Activated T-helper 2 cell treated with anti-CD3 and anti-CD28 coated beads, Interferon-gamma antibody, Interleukin-2, Interleukin-4, amounts not matched to agents 10 μg/mL and 5 μg/mL and 100 μg/mL, durations not matched to agents 14 hours and 24 hours and 36 hours (primary cell): ENCODE results near the gene TAB2. TPM values are rescaled to one million over a fixed set of nuclear protein-coding genes. Genes with fewer than 3 reads are reported as not detected.
"Not testable (repeated sequence)": the region's sequence is repeated elsewhere in the genome, so short reads cannot be mapped to it uniquely, and the experiment has no call there.

ENCODE experiments used
- DNase-seq: peaks from one replicate; pipeline ENCODE4 v3.0.0; 2021; ENCODE audit warnings: low spot score
- H3K27ac Mint-ChIP-seq: one replicate; pipeline ENCODE4 v1.8.0; 2021; ENCODE audit warnings: mixed read lengths
- H3K27me3 Mint-ChIP-seq: one replicate; pipeline ENCODE4 v1.8.0; 2021; ENCODE audit warnings: low read depth, mixed read lengths
- H3K36me3 Mint-ChIP-seq: one replicate; pipeline ENCODE4 v1.8.0; 2021; ENCODE audit warnings: low read depth, mixed read lengths
- H3K4me1 Mint-ChIP-seq: one replicate; pipeline ENCODE4 v1.8.0; 2021; ENCODE audit warnings: low read depth, mixed read lengths
- H3K4me3 Mint-ChIP-seq: one replicate; pipeline ENCODE4 v1.8.0; 2021; ENCODE audit warnings: low read depth, mild to moderate bottlenecking, moderate library complexity, mixed read lengths
- H3K9me3 Mint-ChIP-seq: one replicate; pipeline ENCODE4 v1.8.0; 2021; ENCODE audit warnings: mixed read lengths
- intact Hi-C: fragments of 100-400 bp; cut with micrococcal nuclease; formaldehyde crosslinking; loops from one replicate; pipeline ENCODE4 v1.15.1; 2023
- total RNA-seq: library from RNA; stranded (reverse); gene quantifications from 2 replicates; pipeline ENCODE4 v1.2.3, GENCODE V29; 2022

TAB2 gene
- total RNA-seq, 1 donor from 2014 or later: 110 TPM

GRCh38 chr6:149342525-149342924, 25.0 kb downstream of the TAB2 start:
- peak overlapping the region; percentile 85 for H3K27ac Mint-ChIP-seq
- H3K27me3 Mint-ChIP-seq: no peaks in the 10 kb centered on the region
- peaks cover 9% of the 10 kb centered on the region for H3K9me3 Mint-ChIP-seq
- H3K4me3 Mint-ChIP-seq: peak overlapping the region; percentile 35
- H3K36me3 Mint-ChIP-seq: peaks cover 67% of the 10 kb centered on the region
- intact Hi-C loops: loop anchor here (2.0 kb wide), 1 partner anchor 22 kb away; no protein-coding TSS in a partner anchor
- DNase-seq: no peak
- peaks cover 64% of the 10 kb centered on the region for H3K4me1 Mint-ChIP-seq

GRCh38 chr6:149343501-149343900, 26.0 kb downstream of the TAB2 start:
- peaks cover 5% of the 10 kb centered on the region for H3K9me3 Mint-ChIP-seq
- H3K36me3 Mint-ChIP-seq: peaks cover 64% of the 10 kb centered on the region
- intact Hi-C loops: loop anchor here (2.0 kb wide), 1 partner anchor 21 kb away; no protein-coding TSS in a partner anchor

GRCh38 chr6:149346078-149346477, 28.6 kb downstream of the TAB2 start:
- Mint-ChIP-seq H3K4me3 (no peak overlapping the region), H3K36me3 (peaks cover 67% of the 10 kb centered on the region), H3K9me3 (no peaks in the 10 kb centered on the region), H3K27me3 (no peaks in the 10 kb centered on the region), H3K4me1 (peaks cover 50% of the 10 kb centered on the region), H3K27ac (peak overlapping the region; percentile 35)
- DNase-seq: no peak
- intact Hi-C loops: no loop called here

More at GRCh38 chr6:149343501-149343900, 26.0 kb downstream of the TAB2 start:
- Mint-ChIP-seq H3K4me3 (no peak overlapping the region), H3K27me3 (no peaks in the 10 kb centered on the region), H3K4me1 (peaks cover 59% of the 10 kb centered on the region), H3K27ac (no peak overlapping the region)
- no peak for DNase-seq

GRCh38 chr6:149347067-149347466, 29.6 kb downstream of the TAB2 start:
- Mint-ChIP-seq H3K9me3 (no peaks in the 10 kb centered on the region), H3K36me3 (peaks cover 64% of the 10 kb centered on the region)
- intact Hi-C loops: no loop called here

GRCh38 chr6:149349279-149349678, 31.8 kb downstream of the TAB2 start:
- H3K27me3 Mint-ChIP-seq, H3K4me3 Mint-ChIP-seq, intact Hi-C loops, DNase-seq, H3K9me3 Mint-ChIP-seq: not testable (repeated sequence)
- H3K36me3 Mint-ChIP-seq: peaks cover 61% of the 10 kb centered on the region
- H3K27ac Mint-ChIP-seq: peak overlapping the region; percentile 55
- peaks cover 44% of the 10 kb centered on the region for H3K4me1 Mint-ChIP-seq

More at GRCh38 chr6:149347067-149347466, 29.6 kb downstream of the TAB2 start:
- no peaks in the 10 kb centered on the region for H3K27me3 Mint-ChIP-seq
- H3K27ac Mint-ChIP-seq: no peak overlapping the region
- no peak for DNase-seq
- peaks cover 43% of the 10 kb centered on the region for H3K4me1 Mint-ChIP-seq
- H3K4me3 Mint-ChIP-seq: no peak overlapping the region

GRCh38 chr6:149354009-149354408, 36.5 kb downstream of the TAB2 start:
- intact Hi-C loops: no loop called here
- Mint-ChIP-seq H3K27ac (no peak overlapping the region), H3K27me3 (no peaks in the 10 kb centered on the region), H3K4me1 (peaks cover 51% of the 10 kb centered on the region), H3K9me3 (no peaks in the 10 kb centered on the region), H3K36me3 (peaks cover 57% of the 10 kb centered on the region), H3K4me3 (no peak overlapping the region)
- no peak for DNase-seq

- H3K4me3 Mint-ChIP-seq: no peak overlapping the region
- no peaks in the 10 kb centered on the region for H3K9me3 Mint-ChIP-seq
- no peak overlapping the region for H3K27ac Mint-ChIP-seq
- no peaks in the 10 kb centered on the region for H3K27me3 Mint-ChIP-seq
- peaks cover 56% of the 10 kb centered on the region for H3K4me1 Mint-ChIP-seq
- no peak for DNase-seq
- H3K36me3 Mint-ChIP-seq: peaks cover 63% of the 10 kb centered on the region
- intact Hi-C loops: loop anchor here (5.0 kb wide), 1 partner anchor 36 kb away; no protein-coding TSS in a partner anchor
Measured at GRCh38 chr6:149356081-149356750, 38.7 kb downstream of the TAB2 start.

- H3K9me3 Mint-ChIP-seq: no peaks in the 10 kb centered on the region
- no peak overlapping the region for H3K4me3 Mint-ChIP-seq
- intact Hi-C loops: loop anchor here (5.0 kb wide), 1 partner anchor 34 kb away; no protein-coding TSS in a partner anchor
- H3K36me3 Mint-ChIP-seq: peaks cover 72% of the 10 kb centered on the region
- H3K27ac Mint-ChIP-seq: peak overlapping the region; percentile 31
- H3K27me3 Mint-ChIP-seq: no peaks in the 10 kb centered on the region
- H3K4me1 Mint-ChIP-seq: peaks cover 65% of the 10 kb centered on the region
- DNase-seq: no peak
Measured at GRCh38 chr6:149357726-149358538, 40.4 kb downstream of the TAB2 start.

- Mint-ChIP-seq H3K36me3 (peaks cover 74% of the 10 kb centered on the region), H3K4me1 (peaks cover 67% of the 10 kb centered on the region), H3K9me3 (no peaks in the 10 kb centered on the region), H3K4me3 (no peak overlapping the region), H3K27me3 (no peaks in the 10 kb centered on the region), H3K27ac (no peak overlapping the region)
- DNase-seq: no peak
- intact Hi-C loops: loop anchor here (5.0 kb wide), 1 partner anchor 33 kb away; no protein-coding TSS in a partner anchor
Measured at GRCh38 chr6:149359440-149359839, 41.9 kb downstream of the TAB2 start.

GRCh38 chr6:149360536-149360935, 43.0 kb downstream of the TAB2 start:
- H3K27ac Mint-ChIP-seq: no peak overlapping the region

GRCh38 chr6:149362289-149362688, 44.8 kb downstream of the TAB2 start:
- H3K36me3 Mint-ChIP-seq: peaks cover 66% of the 10 kb centered on the region
- peak overlapping the region; percentile 45 for H3K27ac Mint-ChIP-seq
- DNase-seq: no peak
- intact Hi-C loops: no loop called here
- H3K4me1 Mint-ChIP-seq: peaks cover 62% of the 10 kb centered on the region
- H3K27me3 Mint-ChIP-seq: no peaks in the 10 kb centered on the region
- H3K9me3 Mint-ChIP-seq: no peaks in the 10 kb centered on the region
- H3K4me3 Mint-ChIP-seq: no peak overlapping the region

More at GRCh38 chr6:149360536-149360935, 43.0 kb downstream of the TAB2 start:
- H3K9me3 Mint-ChIP-seq: no peaks in the 10 kb centered on the region
- H3K27me3 Mint-ChIP-seq: no peaks in the 10 kb centered on the region
- no peak for DNase-seq
- no peak overlapping the region for H3K4me3 Mint-ChIP-seq
- H3K36me3 Mint-ChIP-seq: peaks cover 72% of the 10 kb centered on the region
- intact Hi-C loops: no loop called here
- H3K4me1 Mint-ChIP-seq: peaks cover 69% of the 10 kb centered on the region

- intact Hi-C loops: no loop called here
- Mint-ChIP-seq H3K27ac (no peak overlapping the region), H3K36me3 (peaks cover 59% of the 10 kb centered on the region), H3K4me3 (no peak overlapping the region), H3K9me3 (no peaks in the 10 kb centered on the region), H3K27me3 (no peaks in the 10 kb centered on the region), H3K4me1 (peaks cover 59% of the 10 kb centered on the region)
- no peak for DNase-seq
Measured at GRCh38 chr6:149363154-149363553, 45.6 kb downstream of the TAB2 start.

- Mint-ChIP-seq H3K9me3 (no peaks in the 10 kb centered on the region), H3K4me3 (no peak overlapping the region), H3K36me3 (peaks cover 47% of the 10 kb centered on the region), H3K27me3 (no peaks in the 10 kb centered on the region), H3K27ac (no peak overlapping the region), H3K4me1 (peaks cover 48% of the 10 kb centered on the region)
- DNase-seq: no peak
- intact Hi-C loops: loop anchor here (2.0 kb wide), 1 partner anchor 22 kb away; no protein-coding TSS in a partner anchor
Measured at GRCh38 chr6:149364557-149364956, 47.0 kb downstream of the TAB2 start.
